Left lung (tissue), 10 donors: ENCODE results near the gene STXBP1. TPM values are rescaled to one million over a fixed set of nuclear protein-coding genes. Genes with fewer than 3 reads are reported as not detected.

Experiments
- ATAC-seq: fragments of 200-7000 bp; cut with Tn5 transposase; one replicate; pipeline ENCODE4 v1.9.1; 2020; ENCODE audit warnings: moderate library complexity
- DNase-seq, 4 donors: peaks; one replicate each; pipeline ENCODE4 v3.0.0-alpha.2; 2013 to 2020
- H3K27ac ChIP-seq, 2 donors: fragments of 200-600 bp; sonication (generic) in 1 of 2; one replicate each; pipeline versions ENCODE4 v1.5.0 to v1.8.0; 2020 to 2021
- H3K27me3 ChIP-seq, 2 donors: fragments of 200-600 bp; sonication (generic) in 1 of 2; one replicate each; pipeline versions ENCODE4 v1.5.0 to v1.8.0; 2020 to 2021
- H3K36me3 ChIP-seq, 2 donors: fragments of 200-600 bp; sonication (generic) in 1 of 2; one replicate each; pipeline versions ENCODE4 v1.5.0 to v1.8.0; 2020 to 2021
- H3K4me1 ChIP-seq, 2 donors: fragments of 200-600 bp; one replicate each; pipeline ENCODE4 v1.8.0; 2021
- H3K4me3 ChIP-seq, 2 donors: fragments of 200-600 bp; sonication (generic) in 1 of 2; one replicate each; pipeline versions ENCODE4 v1.5.0 to v1.8.0; 2020 to 2021; ENCODE audit warnings: mild to moderate bottlenecking in 1 of 2
- H3K9me3 ChIP-seq, 2 donors: fragments of 200-600 bp; sonication (generic) in 1 of 2; one replicate each; pipeline versions ENCODE4 v1.5.0 to v1.8.0; 2020 to 2021
- intact Hi-C, 2 donors: fragments of 100-400 bp; cut with DNase I; formaldehyde crosslinking; loops; one replicate each; pipeline versions ENCODE4 v1.11.2 to v1.14.2; 2022
- polyA plus RNA-seq, 6 donors: library from polyadenylated mRNA; unstranded; fragments of 120-200 nt; gene quantifications; one replicate each; pipeline ENCODE4 v1.2.1, GENCODE V29; 2013; ENCODE audit not compliant: insufficient read length in 6 of 6
- total RNA-seq, 2 donors: library from RNA; stranded (reverse); fragmentation: NEBNext Ultra II Directional; extraction: Animal tissue kit (Norgen Biotek cat#: 25700); gene quantifications; one replicate each; pipeline ENCODE4 v1.2.1, GENCODE V29; 2021
- TF ChIP-seq, protein P1 (sequence below), 2 donors: fragments of 200-600 bp; sonication (generic) in 1 of 2; IDR thresholded peaks; one replicate each; pipeline versions ENCODE4 v1.5.0 to v1.8.0; 2021; ENCODE audit warnings: antibody characterized with exemption in 2 of 2
- donor health status: DM: no; HTN: yes; CAD: no.
- donor health status: DM: no; HTN: no; CAD: no.

Gene STXBP1
- total and polyA plus RNA-seq, 8 donors = 40.7 to 76.7 (median 48.8) TPM

DNA sequence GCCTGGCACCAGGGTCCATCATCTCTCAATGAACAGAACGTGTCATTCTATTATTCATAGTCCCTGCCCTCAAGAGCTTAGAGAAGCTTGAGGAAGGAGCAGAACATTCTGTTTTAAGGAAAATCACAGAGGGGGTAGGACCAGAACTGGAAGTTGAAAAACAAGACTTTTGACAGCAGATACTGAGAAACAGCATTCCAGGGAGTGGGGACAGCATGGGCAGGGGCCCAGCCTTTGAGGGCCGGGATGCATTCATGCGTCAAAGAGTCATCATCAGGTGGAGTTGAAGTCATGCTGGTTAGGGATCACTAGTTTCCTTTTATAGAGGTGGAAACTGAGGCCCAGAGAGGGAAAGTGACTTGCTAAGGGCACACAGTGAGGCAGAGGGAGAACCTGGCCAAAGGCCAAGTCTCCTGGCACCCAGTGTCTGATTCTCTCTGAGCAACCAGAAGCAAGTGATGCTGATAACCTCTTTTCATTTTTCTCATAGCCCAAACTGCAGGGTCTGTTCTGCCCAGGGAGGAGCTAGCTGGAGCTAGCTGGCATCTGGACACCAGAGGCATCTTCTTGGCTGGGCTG, 41.5 kb upstream of the STXBP1 start:
- no peaks in the 10 kb centered on the region for H3K9me3 ChIP-seq
- intact Hi-C loops = loop anchor here in 1 of 2 donors (10.0 kb wide), 1 partner anchor 46 kb away; no protein-coding TSS in a partner anchor
- no peak overlapping the region for H3K4me3 ChIP-seq
- H3K4me1 ChIP-seq = peaks cover 39 to 77% of the 10 kb centered on the region in 2 donors
- ATAC-seq (no peak), DNase-seq (no peak)
- TF ChIP-seq, protein P1, sequence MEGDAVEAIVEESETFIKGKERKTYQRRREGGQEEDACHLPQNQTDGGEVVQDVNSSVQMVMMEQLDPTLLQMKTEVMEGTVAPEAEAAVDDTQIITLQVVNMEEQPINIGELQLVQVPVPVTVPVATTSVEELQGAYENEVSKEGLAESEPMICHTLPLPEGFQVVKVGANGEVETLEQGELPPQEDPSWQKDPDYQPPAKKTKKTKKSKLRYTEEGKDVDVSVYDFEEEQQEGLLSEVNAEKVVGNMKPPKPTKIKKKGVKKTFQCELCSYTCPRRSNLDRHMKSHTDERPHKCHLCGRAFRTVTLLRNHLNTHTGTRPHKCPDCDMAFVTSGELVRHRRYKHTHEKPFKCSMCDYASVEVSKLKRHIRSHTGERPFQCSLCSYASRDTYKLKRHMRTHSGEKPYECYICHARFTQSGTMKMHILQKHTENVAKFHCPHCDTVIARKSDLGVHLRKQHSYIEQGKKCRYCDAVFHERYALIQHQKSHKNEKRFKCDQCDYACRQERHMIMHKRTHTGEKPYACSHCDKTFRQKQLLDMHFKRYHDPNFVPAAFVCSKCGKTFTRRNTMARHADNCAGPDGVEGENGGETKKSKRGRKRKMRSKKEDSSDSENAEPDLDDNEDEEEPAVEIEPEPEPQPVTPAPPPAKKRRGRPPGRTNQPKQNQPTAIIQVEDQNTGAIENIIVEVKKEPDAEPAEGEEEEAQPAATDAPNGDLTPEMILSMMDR (IDR thresholded peaks at IDR 0.05) = no peak
- peaks cover 0 to 22% of the 10 kb centered on the region in 2 donors for H3K27me3 ChIP-seq
- peak overlapping the region; percentile 88 to 92 for H3K27ac ChIP-seq
- H3K36me3 ChIP-seq = peaks cover 0 to 4% of the 10 kb centered on the region in 2 donors

DNA sequence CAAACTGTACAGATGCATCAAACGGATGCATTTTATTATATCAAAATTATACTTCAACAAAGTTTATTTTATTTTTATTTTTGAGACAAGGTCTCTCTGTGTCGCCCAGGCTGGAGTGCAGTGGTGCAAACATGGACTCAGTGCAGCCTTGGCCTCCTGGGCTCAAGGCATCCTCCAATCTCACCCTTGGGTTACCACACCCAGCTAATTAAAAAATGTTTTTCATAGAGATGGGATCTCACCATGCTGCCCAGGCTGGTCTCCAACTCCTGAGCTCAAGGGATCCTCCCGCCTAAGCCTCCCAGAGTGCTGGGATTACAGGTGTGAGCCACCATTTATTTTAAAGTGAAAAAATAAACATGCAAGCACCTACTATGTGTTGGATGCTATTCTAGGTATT, 40.1 kb upstream of the STXBP1 start:
- no peak for ATAC-seq
- DNase-seq = no peak
- H3K36me3 ChIP-seq = no peaks in the 10 kb centered on the region
- H3K9me3 ChIP-seq = no peaks in the 10 kb centered on the region
- peaks cover 0 to 22% of the 10 kb centered on the region in 2 donors for H3K27me3 ChIP-seq
- no peak overlapping the region for H3K4me3 ChIP-seq
- peaks cover 30 to 78% of the 10 kb centered on the region in 2 donors for H3K4me1 ChIP-seq
- intact Hi-C loops = loop anchor here in 1 of 2 donors (10.0 kb wide), 1 partner anchor 47 kb away; no protein-coding TSS in a partner anchor
- no peak overlapping the region for H3K27ac ChIP-seq
- TF ChIP-seq, protein P1 (IDR thresholded peaks at IDR 0.05) = no peak

DNA sequence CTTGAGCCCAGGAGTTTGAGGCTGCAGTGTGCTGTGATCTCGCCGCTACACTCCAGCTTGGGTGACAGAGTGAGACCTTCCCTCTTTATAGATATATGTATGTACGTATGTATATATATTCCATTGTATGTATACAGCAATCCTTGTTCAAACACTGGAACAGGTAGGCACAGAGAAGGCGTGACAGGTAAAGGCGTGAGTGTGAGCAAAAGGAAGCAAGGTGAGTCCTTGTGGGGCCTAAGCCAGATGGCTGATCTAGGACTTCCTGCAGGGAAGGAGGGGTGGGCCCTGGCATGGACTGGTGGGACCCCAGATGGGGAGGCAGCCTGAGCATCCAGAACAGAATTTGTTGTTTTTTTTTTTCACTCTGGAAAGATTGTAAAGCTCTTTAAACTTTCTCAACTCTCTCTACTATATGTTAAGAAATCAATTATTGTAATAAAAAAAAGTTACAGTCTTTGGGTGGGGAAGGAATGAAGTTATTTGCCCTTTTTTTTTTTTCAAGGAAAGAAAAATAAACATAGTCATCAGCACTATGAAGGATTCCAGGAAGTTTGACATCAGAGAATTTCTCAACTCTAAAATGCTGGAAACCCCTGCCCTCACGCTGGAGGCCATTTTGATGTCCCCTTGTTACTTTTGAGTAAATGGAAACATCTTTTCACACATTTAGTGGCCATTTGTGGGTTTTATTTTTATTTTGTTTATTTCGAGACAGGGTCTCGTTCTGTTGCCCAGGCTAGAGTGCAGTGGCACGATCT, 38.9 kb upstream of the STXBP1 start:
- intact Hi-C loops = loop anchor here in 1 of 2 donors (10.0 kb wide), 1 partner anchor 48 kb away; no protein-coding TSS in a partner anchor
- Histone ChIP-seq H3K4me1 (peaks cover 29 to 83% of the 10 kb centered on the region in 2 donors), H3K36me3 (no peaks in the 10 kb centered on the region), H3K9me3 (no peaks in the 10 kb centered on the region), H3K27ac (peak overlapping the region; percentile 79 to 84), H3K27me3 (peaks cover 0 to 10% of the 10 kb centered on the region in 2 donors), H3K4me3 (no peak overlapping the region)
- ATAC-seq (no peak), DNase-seq (no peak)
- TF ChIP-seq, protein P1 (IDR thresholded peaks at IDR 0.05) = no peak

DNA sequence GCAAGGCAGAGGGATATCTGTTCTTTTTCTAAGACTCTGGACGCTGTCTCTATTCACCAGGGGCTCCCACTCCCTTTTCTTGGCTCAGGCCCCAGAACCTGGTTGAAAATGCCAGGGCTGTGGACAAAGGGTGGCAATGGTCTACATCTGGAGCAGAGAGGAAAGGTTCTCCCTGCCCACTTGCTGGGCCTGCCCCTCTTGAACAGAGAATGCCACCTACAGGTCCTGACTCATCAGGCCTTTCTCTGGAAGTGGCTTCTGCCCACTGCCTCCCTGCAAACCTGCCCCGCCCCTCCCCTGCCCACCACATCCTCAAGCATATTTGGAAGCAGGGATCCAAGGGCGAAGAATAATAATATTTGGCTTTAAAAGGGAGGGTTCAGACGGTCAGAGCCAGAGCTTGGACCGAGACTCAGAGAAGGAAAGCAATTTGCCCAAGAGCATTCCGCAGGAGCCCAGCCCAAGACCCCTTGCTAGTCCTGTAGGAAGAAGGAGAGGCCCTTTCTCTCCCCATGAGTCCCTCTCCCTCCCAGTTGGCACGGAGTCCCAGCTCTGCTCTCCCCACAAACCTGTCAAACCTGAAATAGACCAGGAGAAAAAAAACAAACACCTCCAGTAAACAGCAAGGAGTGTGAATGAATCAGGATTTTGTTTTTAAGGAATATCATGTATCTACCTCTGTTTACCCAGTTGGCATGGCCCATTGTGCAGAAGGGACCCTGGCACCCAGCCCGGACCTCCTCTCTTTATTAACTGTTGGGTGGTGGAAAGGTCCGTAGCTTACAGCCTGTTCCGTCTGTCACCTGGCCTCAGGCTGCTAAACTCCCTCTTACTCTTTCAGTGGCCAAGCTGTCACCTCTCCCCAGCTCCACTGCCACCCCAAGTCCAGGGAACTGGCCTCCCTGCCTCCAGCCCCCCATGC, 37.7 kb upstream of the STXBP1 start:
- Histone ChIP-seq H3K27ac (peak overlapping the region; percentile 79 to 84), H3K36me3 (no peaks in the 10 kb centered on the region), H3K4me3 (no peak overlapping the region), H3K9me3 (no peaks in the 10 kb centered on the region), H3K4me1 (peaks cover 38 to 93% of the 10 kb centered on the region in 2 donors), H3K27me3 (peaks cover 0 to 4% of the 10 kb centered on the region in 2 donors)
- TF ChIP-seq, protein P1 (IDR thresholded peaks at IDR 0.05) = no peak
- ATAC-seq = peak; percentile 21
- intact Hi-C loops = loop anchor here in 1 of 2 donors (10.0 kb wide), 1 partner anchor 50 kb away; no protein-coding TSS in a partner anchor
- DNase-seq = peak in 2 of 4 donors; percentile 72 to 85
